A204.1 (cell line): ENCODE measurements around the gene TMOD2.

ENCODE experiments used
- FAIRE-seq: peaks from 2 replicates; lab custom pipeline; 2012; peaks lifted over from hg19 to GRCh38; lab: Jason Lieb, UNC

Gene TMOD2

GRCh38 chr15:51750792-51751696 is at the start of gene TMOD2:
TSS of gene TMOD2 (plus strand) at chr15:51751597. CDS start at chr15:51766442, 14,845 bp downstream.
- no peak for FAIRE-seq

- FAIRE-seq = no peak
Observed at GRCh38 chr15:51702710-51703109, 48.7 kb upstream of the TMOD2 start.

GRCh38 chr15:51706291-51706690 is 45.1 kb upstream of the TMOD2 start:
- FAIRE-seq = no peak

GRCh38 chr15:51706926-51707608 is 44.3 kb upstream of the TMOD2 start:
- no peak for FAIRE-seq

- no peak for FAIRE-seq
Observed at GRCh38 chr15:51708013-51708412, 43.4 kb upstream of the TMOD2 start.

- FAIRE-seq = no peak
Observed at GRCh38 chr15:51709031-51709430, 42.4 kb upstream of the TMOD2 start.

GRCh38 chr15:51714162-51714561 is 37.2 kb upstream of the TMOD2 start:
- FAIRE-seq = no peak

- no peak for FAIRE-seq
Observed at GRCh38 chr15:51714911-51715310, 36.5 kb upstream of the TMOD2 start.

- no peak for FAIRE-seq
Observed at GRCh38 chr15:51718219-51718618, 33.2 kb upstream of the TMOD2 start.

- no peak for FAIRE-seq
Observed at GRCh38 chr15:51718746-51719145, 32.7 kb upstream of the TMOD2 start.

GRCh38 chr15:51720201-51720995 is 31.0 kb upstream of the TMOD2 start:
- no peak for FAIRE-seq

GRCh38 chr15:51721199-51721960 is 30.0 kb upstream of the TMOD2 start:
- no peak for FAIRE-seq

- no peak for FAIRE-seq
Observed at GRCh38 chr15:51724199-51724598, 27.2 kb upstream of the TMOD2 start.

GRCh38 chr15:51724673-51725072 is 26.7 kb upstream of the TMOD2 start:
- FAIRE-seq = no peak

- no peak for FAIRE-seq
Observed at GRCh38 chr15:51726302-51727073, 24.9 kb upstream of the TMOD2 start.

GRCh38 chr15:51727141-51727897 is 24.1 kb upstream of the TMOD2 start:
- FAIRE-seq = no peak

GRCh38 chr15:51731549-51732267 is 19.7 kb upstream of the TMOD2 start:
- no peak for FAIRE-seq

GRCh38 chr15:51732646-51733045 is 18.8 kb upstream of the TMOD2 start:
- no peak for FAIRE-seq

- no peak for FAIRE-seq
Observed at GRCh38 chr15:51735228-51736010, 16.0 kb upstream of the TMOD2 start.
